ENCODE data around the gene ICAM5. TPM values are rescaled to one million over a fixed set of nuclear protein-coding genes. Genes with fewer than 3 reads are reported as not detected.

Gene ICAM5
- total RNA-seq, 1 experiment from 2014 or later: 19.2 TPM

DNA sequence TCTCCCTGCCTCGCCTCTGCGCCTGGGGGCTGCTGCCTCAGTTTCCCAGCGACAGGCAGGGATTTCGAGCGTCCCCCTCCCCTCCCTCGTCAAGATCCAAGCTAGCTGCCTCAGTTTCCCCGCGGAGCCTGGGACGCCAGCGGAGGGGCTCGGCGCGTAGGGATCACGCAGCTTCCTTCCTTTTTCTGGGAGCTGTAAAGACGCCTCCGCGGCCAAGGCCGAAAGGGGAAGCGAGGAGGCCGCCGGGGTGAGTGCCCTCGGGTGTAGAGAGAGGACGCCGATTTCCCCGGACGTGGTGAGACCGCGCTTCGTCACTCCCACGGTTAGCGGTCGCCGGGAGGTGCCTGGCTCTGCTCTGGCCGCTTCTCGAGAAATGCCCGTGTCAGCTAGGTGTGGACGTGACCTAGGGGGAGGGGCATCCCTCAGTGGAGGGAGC lies 19.6 kb upstream of the ICAM5 start:
- Histone ChIP-seq H3K27me3 (ENCODE audit: insufficient read depth, low read depth) (no peaks in the 10 kb centered on the region), H3F3A (ENCODE audit: insufficient read depth, low read depth) (peaks cover 37% of the 10 kb centered on the region), H3K9me2 (ENCODE audit: insufficient read depth) (no peaks in the 10 kb centered on the region), H3K9me3 (ENCODE audit: insufficient read depth, low read depth) (no peaks in the 10 kb centered on the region), H3K4me1 (replicated peaks; ENCODE audit: insufficient read depth) (peaks cover 25% of the 10 kb centered on the region), H3K4me2 (peak overlapping the region; percentile 83), H3K36me3 (ENCODE audit: low read depth) (no peaks in the 10 kb centered on the region), H4K20me1 (ENCODE audit: insufficient read depth) (no peaks in the 10 kb centered on the region), H3K79me2 (ENCODE audit: low read depth) (peaks cover 16% of the 10 kb centered on the region), H3K4me3 (peak overlapping the region; percentile 64), H2AFZ (peak overlapping the region; percentile 75), H3K27ac (peak overlapping the region; percentile 25)
- intact Hi-C loops (cut with micrococcal nuclease; ENCODE audit: unreplicated experiment): no loop called here
- no TSS peak for BruUV-seq (replicated peaks)
- ChIA-PET POLR2A (ENCODE audit: unreplicated experiment) (interaction anchor here (0.7 to 1.6 kb wide), 5 partner anchors 10 to 64 kb away, joined by 3 to 9 read pairs (median 4); partner anchors contain the start of gene ICAM5), CTCF (interaction anchor here (0.6 to 1.6 kb wide), 6 partner anchors 11 to 118 kb away, joined by 3 to 11 read pairs (median 4); no protein-coding TSS in a partner anchor)
- TF ChIP-seq EZH2 (IDR thresholded peaks at IDR 0.05; ENCODE audit: low read depth): no peak
- TF ChIP-seq, protein P1, sequence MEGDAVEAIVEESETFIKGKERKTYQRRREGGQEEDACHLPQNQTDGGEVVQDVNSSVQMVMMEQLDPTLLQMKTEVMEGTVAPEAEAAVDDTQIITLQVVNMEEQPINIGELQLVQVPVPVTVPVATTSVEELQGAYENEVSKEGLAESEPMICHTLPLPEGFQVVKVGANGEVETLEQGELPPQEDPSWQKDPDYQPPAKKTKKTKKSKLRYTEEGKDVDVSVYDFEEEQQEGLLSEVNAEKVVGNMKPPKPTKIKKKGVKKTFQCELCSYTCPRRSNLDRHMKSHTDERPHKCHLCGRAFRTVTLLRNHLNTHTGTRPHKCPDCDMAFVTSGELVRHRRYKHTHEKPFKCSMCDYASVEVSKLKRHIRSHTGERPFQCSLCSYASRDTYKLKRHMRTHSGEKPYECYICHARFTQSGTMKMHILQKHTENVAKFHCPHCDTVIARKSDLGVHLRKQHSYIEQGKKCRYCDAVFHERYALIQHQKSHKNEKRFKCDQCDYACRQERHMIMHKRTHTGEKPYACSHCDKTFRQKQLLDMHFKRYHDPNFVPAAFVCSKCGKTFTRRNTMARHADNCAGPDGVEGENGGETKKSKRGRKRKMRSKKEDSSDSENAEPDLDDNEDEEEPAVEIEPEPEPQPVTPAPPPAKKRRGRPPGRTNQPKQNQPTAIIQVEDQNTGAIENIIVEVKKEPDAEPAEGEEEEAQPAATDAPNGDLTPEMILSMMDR (conservative IDR thresholded peaks at IDR 0.05): no peak
- no peak for DNase-seq

DNA sequence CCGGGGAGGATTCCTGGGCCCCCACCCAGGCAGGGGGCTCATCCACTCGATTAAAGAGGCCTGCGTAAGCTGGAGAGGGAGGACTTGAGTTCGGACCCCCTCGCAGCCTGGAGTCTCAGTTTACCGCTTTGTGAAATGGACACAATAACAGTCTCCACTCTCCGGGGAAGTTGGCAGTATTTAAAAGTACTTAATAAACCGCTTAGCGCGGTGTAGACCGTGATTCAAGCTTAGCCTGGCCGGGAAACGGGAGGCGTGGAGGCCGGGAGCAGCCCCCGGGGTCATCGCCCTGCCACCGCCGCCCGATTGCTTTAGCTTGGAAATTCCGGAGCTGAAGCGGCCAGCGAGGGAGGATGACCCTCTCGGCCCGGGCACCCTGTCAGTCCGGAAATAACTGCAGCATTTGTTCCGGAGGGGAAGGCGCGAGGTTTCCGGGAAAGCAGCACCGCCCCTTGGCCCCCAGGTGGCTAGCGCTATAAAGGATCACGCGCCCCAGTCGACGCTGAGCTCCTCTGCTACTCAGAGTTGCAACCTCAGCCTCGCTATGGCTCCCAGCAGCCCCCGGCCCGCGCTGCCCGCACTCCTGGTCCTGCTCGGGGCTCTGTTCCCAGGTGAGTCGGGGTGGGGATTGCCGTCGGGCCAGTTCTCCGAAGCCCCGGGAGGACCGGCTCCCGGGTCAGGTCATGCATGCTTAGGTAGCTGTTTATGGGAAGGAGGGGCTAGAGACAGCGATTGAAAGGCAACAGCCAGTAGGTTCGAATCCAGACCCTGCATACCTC lies 18.9 kb upstream of the ICAM5 start, which contains the start of gene ICAM1:
Gene ICAM1, plus strand, starts transcription at position 505 of the 779 bp plus-strand sequence. Its CDS starts 40 bp downstream, at position 545.
- no peaks in the 10 kb centered on the region for H3K9me3 ChIP-seq (ENCODE audit: insufficient read depth, low read depth)
- H3K79me2 ChIP-seq (ENCODE audit: low read depth): peaks cover 16% of the 10 kb centered on the region
- H3K27me3 ChIP-seq (ENCODE audit: insufficient read depth, low read depth): no peaks in the 10 kb centered on the region
- H3K9me2 ChIP-seq (ENCODE audit: insufficient read depth): no peaks in the 10 kb centered on the region
- DNase-seq: peak; percentile 76 to 77
- H4K20me1 ChIP-seq (ENCODE audit: insufficient read depth): no peaks in the 10 kb centered on the region
- peak within 1 kb of the TSS; percentile 83 for H3K4me2 ChIP-seq
- ChIA-PET POLR2A (ENCODE audit: unreplicated experiment) (interaction anchor here (0.6 to 1.6 kb wide), 9 partner anchors 9 to 236 kb away, joined by 3 to 17 read pairs (median 6); partner anchors contain the start of genes ICAM5 and TYK2), CTCF (interaction anchor here (0.5 to 1.6 kb wide), 12 partner anchors 11 to 1238 kb away, joined by 3 to 11 read pairs (median 4); partner anchors contain the start of genes ICAM5 and TYK2)
- peak within 1 kb of the TSS; percentile 64 for H3K4me3 ChIP-seq
- H3K27ac ChIP-seq: peak within 1 kb of the TSS; percentile 25
- H2AFZ ChIP-seq: peak within 1 kb of the TSS; percentile 75
- intact Hi-C loops (cut with micrococcal nuclease; ENCODE audit: unreplicated experiment): no loop called here
- TF ChIP-seq, protein P1 (conservative IDR thresholded peaks at IDR 0.05): peak; percentile 35; the same call in 1 of the 2 replicates
- TF ChIP-seq EZH2 (IDR thresholded peaks at IDR 0.05; ENCODE audit: low read depth): no peak
- H3K4me1 ChIP-seq (replicated peaks; ENCODE audit: insufficient read depth): peaks cover 25% of the 10 kb centered on the region
- H3K36me3 ChIP-seq (ENCODE audit: low read depth): no peaks in the 10 kb centered on the region
- BruUV-seq (replicated peaks): TSS peak; percentile 95
- peaks cover 37% of the 10 kb centered on the region for H3F3A ChIP-seq (ENCODE audit: insufficient read depth, low read depth)

- Histone ChIP-seq H2AFZ (no peak overlapping the region), H3F3A (ENCODE audit: insufficient read depth, low read depth) (peaks cover 41% of the 10 kb centered on the region), H3K9me3 (ENCODE audit: insufficient read depth, low read depth) (no peaks in the 10 kb centered on the region), H3K4me1 (replicated peaks; ENCODE audit: insufficient read depth) (peaks cover 25% of the 10 kb centered on the region), H3K27me3 (ENCODE audit: insufficient read depth, low read depth) (no peaks in the 10 kb centered on the region), H3K9me2 (ENCODE audit: insufficient read depth) (no peaks in the 10 kb centered on the region), H3K36me3 (ENCODE audit: low read depth) (no peaks in the 10 kb centered on the region), H3K4me3 (peak overlapping the region; percentile 64; the same call in 1 of the 2 replicates), H4K20me1 (ENCODE audit: insufficient read depth) (no peaks in the 10 kb centered on the region), H3K27ac (no peak overlapping the region), H3K4me2 (peak overlapping the region; percentile 83), H3K79me2 (ENCODE audit: low read depth) (peaks cover 16% of the 10 kb centered on the region)
- no peak for DNase-seq
- ChIA-PET POLR2A (ENCODE audit: unreplicated experiment) (interaction anchor here (0.6 to 1.6 kb wide), 5 partner anchors 18 to 109 kb away, joined by 3 to 17 read pairs (median 7); partner anchors contain the start of genes ICAM5 and TYK2), CTCF (interaction anchor here (0.5 to 1.6 kb wide), 8 partner anchors 12 to 1237 kb away, joined by 3 to 12 read pairs (median 4); partner anchors contain the start of genes ICAM5 and TYK2)
- BruUV-seq (replicated peaks): TSS peak; percentile 78
- TF ChIP-seq, protein P1 (conservative IDR thresholded peaks at IDR 0.05): no peak
- TF ChIP-seq EZH2 (IDR thresholded peaks at IDR 0.05; ENCODE audit: low read depth): no peak
- intact Hi-C loops (cut with micrococcal nuclease; ENCODE audit: unreplicated experiment): no loop called here
Measured at GRCh38 chr19:10271543-10272086, 18.1 kb upstream of the ICAM5 start.

All from PC-9 (cell line).